GM18858 (cell line): ENCODE measurements around the gene G3BP1.
"Not testable (repeated sequence)": the region's sequence is repeated elsewhere in the genome, so short reads cannot be mapped to it uniquely, and the experiment has no call there.

ENCODE experiments used
- ATAC-seq: cut with Tn5 transposase; IDR thresholded peaks from one replicate; pipeline ENCODE4 v1.9.1; 2021; ENCODE audit not compliant: unreplicated experiment

G3BP1 gene

DNA sequence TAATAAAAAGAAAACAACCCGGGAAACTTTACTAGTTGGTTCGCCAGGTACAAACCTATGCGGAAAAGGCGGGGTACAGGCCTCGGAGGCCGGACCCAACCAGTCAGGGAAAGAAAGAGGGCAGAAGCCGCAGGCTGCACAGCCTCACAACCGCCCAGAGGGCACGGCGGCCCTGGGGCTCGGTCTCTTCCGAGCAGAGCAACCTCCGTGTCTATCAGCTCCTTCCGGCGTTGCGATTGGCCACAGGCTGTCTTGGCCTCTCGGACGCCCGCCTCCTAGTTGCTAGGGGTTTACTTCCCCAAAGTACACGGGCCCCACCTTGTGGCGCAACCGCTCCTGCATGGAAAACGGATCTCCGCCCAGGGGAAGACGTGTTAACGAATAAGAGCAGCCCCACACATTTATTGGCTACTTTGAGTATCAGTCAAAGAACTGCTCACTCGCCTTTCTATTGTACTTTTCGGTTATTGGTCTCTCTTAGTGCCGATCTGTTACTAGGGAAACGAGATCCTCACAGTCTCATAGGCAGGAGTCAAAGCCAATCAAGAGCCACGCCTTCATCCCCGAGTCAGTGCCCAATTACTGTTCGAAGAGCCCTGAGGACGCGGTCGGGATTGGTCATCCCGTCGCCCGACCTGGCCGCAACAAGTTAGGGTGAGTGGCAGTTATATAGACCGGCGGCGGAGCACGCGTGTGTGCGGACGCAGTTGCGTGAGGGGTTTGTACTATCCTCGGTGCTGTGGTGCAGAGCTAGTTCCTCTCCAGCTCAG lies at the start of gene G3BP1:
TSS of gene G3BP1 (plus strand) at position 696 of the 770 bp plus-strand sequence. CDS start 14,667 bp downstream, outside the sequence.
- ATAC-seq = peak; percentile 78

DNA sequence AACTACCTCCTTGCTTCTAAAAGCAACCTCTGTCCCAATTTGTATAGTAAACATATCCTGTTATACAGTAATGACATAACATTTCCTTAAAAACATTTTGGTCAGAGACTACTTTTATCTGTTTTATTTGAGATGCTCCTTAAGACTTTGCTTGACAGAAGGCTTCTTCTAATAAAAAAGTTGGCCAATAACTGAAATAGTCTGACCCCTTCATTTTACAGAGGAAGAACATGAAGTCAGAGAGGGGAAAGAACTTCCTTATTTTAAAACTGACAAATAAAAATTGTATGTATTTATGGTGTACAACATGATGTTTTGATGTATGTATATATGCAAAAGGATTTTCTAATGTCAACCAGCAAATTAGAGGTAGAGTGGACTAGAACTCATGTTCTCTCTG lies 49.2 kb upstream of the G3BP1 start:
- no peak for ATAC-seq

DNA sequence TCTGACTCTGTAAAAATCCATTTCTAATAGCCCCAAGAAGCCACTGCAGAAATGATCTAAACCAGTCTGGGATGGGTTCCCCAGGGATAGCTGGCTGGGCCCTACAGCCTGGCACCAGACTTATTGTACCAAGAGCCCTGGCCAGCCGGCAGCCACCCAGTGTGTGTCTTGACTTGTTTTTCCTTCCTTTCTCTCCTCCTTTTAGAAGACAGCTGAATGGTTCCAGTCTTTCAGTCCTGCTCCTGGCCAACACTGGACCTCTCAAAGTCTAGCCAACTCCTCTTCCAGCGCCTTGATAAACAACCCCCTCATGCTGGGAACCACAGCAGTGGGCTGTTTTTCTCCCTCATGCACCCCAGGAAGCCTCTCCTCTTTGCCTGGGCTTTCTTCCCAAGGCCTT lies 47.4 kb upstream of the G3BP1 start:
- no peak for ATAC-seq

DNA sequence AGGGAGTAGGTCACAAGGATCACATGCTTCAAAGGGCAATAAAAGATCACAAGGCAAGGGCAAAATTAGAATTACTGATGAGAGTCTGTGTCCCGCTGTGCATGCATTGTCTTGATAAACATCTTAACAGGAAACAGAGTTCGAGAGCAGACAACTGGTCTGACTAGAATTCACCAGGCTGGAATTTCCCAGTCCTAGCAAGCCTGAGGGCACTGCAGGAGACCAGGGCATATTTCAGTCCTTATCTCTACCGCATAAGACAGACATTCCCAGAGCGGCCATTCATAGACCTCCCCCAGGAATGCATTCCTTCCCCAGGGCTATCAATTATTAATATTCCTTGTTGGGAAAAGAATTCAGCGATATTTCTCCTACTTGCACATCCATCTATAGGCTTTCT lies 42.2 kb upstream of the G3BP1 start:
- ATAC-seq = not testable (repeated sequence)

DNA sequence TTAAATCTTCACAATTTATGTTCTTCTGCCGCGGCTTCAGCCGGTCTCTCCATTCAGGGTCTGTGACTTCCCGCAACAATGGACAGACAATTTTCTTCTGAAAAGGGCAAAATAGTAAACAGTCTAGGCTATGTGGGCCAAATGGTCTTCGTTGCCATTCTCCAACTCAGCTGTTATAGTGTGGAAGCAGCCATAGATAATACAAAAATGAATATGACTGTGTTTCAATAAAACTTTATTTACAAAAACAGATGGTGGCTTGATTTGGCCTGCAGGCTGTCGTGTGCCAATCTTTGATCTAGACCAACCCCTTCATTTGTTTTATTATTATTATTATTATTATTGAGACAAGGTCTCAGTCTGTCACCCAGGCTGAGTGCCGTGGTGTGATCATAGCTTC lies 41.4 kb upstream of the G3BP1 start:
- no peak for ATAC-seq

DNA sequence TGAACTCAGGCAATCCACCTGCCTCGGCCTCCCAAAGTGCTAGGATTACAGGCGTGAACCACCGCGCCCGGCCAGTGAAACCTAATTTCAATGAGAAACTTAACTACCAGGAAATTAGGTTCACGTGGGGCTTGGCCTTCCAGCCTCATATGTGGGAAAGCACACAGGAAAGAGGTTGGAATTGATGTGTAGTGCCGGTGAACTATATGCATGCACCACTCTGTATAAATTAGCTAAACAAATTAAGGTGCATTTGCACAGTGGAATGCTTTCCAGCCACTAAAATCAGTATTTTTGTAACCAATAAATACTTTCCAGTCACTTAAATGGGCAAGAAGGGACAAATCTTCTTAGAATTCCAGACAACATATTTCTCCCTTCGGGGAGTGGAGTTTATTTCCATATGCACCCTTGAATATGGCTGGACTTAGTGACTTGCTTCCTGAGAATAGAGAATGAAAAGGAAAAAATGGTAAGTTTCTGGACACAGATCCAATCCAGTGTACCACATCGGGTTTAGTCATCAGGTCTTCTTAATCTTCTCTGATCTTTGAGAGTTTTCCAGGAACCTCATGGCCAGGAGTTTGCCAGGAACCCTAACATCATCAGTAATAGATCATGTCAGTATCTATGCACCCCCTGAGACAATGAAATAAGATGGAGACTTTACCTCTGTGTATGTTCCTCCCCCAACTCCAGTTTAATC lies 38.2 kb upstream of the G3BP1 start:
- no peak for ATAC-seq

DNA sequence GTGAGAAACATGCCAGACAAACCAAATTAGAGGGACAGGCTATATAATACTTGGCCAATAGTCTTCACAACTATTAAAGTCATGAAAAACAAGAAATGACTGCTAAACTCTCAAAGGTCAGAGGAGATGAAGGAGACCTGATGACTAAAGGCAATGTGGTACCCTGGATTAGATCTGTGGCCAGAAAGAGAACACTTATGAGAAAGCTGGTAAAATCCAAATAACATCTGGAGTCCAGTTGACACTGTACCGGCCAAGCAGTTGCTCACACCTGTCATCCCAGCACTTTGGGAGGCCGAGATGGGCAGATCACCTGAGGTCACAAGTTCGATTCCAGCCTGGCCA lies 37.7 kb upstream of the G3BP1 start:
- ATAC-seq = no peak

DNA sequence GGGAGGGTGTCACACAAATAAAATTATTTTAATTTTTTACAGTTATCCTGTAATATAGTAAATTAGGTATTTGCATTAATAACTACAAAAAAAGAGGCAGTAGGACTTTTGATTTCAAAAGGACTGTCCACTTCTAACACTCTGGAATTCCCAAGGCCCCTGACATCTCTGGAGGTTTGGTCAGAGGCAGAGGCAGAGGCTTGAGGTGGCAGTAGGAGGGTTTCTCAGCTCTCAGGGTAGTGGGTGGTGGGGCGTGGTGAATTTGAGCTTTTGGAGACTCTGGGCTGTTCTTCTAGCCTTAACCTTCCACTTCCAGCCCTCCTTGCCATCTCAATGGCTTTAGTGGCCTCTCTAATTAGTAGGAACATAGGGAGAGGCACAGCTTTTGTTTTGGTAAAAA lies 36.1 kb upstream of the G3BP1 start:
- ATAC-seq = no peak

DNA sequence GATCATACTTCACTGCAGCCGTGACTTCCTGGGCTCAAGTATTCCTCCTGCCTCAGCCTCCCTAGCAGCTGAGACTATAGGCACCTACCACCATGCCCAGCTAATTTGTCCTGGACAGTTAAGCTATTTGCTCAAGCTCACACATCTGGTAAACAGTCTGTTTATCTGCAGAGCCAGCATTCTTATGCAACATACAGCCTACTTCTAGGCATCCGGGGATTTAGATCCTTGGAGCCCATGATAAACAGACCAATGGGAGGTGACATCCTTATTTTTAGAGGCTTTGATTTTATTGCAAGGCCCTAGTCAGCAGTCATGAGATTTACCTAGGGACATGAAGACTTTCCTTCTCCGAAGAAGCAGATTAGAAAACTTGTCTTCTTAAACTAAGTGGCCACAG lies 34.3 kb upstream of the G3BP1 start:
- ATAC-seq = no peak

DNA sequence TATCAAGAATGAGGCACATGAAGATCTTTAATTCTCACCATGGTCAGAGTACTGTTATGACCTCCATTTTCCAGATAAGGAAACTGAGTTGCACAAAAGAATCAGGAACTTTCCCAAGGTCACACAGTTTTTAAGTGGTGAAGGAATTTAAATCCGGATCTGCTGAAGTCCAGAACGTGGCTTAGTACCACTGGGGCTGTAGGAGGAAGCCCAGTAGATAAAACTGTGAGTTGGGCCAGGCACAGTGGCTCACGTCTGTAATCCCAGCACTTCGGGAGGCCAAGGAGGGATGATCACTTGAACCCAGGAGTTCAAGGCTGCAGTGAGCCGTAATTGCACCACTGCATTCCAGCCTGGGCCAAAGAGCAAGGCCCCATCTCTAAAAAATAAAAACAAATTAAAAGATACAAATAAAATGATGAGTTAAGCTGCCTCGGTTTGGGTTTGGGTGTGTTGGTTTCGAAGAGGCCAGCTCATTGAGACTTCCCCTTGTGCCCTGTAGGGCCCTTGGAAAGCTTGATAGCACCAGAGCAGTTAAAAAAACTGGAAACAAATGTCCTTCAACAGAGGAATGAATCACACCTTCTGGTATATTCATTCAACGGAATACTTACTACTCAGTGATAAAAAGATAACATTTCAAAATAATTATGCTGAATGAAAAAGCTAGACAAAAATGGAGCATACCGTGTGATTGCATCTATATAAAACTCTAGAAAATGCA lies 33.5 kb upstream of the G3BP1 start:
- ATAC-seq = no peak

DNA sequence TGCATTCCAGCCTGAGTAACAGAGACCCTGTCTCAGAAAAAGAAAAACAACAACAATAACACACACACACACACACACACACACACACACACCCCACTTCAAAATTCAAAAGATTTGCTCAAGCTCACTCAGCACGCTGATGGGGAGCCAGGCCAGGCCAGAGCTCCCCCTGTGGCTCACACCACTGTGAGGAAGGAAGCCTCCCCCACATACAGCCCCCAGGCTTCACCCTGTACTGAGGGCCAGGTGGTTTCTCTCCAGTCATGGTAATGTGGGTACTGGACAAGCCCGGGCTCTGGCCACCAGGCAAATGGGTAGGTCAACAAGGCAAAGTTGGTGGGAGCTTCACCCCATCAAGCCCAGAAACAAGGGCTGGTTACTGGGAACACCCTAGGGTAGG lies 32.4 kb upstream of the G3BP1 start:
- ATAC-seq = no peak

DNA sequence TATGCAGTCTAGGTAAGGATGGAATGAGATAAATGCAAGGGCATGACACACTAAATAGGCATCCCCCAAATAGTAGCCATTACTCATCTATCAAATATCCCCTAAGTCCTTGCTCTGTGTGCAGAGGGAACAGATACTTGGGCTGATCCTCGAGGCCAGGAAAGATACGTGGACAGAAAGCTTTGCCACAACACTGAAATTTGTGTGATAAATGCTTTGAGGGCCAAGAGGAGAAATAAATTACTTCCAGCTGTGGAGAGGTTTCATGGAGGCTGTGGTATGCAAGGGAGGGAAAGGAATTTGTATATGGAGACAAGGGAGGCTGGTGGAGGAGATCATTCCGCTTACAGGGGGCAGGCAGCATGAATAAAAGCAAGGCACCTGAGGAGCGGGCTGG lies 31.8 kb upstream of the G3BP1 start:
- ATAC-seq = no peak

DNA sequence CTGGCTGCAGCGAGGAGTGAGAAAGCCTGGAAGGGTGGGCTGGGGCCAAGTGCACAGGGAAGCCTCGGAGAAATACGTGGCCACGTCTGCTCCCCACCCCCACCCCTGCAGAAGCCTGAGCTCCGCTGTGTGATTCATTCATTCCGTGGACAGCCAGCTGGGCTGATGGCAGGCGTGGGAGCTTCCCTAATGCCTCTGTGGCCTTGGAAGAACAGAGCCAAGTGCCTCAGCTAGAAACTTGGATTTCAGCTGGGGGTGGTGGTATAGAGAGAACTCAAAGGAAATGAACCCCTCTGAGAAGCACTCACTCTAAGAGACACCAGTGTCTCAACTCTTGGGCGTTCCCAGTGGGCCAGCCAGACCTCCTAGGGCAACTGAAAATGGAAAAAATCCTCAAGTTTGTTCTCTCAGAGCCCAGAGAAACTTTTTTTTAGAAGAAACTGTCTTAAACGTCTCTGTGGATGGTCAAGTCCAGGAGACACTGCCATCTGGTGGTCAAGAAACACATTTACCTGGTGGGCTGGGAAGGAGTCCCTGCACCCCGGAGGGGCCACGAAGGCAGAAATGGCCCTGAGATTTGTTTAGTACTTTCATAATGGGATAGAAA lies 31.3 kb upstream of the G3BP1 start:
- peak; percentile 62 for ATAC-seq

DNA sequence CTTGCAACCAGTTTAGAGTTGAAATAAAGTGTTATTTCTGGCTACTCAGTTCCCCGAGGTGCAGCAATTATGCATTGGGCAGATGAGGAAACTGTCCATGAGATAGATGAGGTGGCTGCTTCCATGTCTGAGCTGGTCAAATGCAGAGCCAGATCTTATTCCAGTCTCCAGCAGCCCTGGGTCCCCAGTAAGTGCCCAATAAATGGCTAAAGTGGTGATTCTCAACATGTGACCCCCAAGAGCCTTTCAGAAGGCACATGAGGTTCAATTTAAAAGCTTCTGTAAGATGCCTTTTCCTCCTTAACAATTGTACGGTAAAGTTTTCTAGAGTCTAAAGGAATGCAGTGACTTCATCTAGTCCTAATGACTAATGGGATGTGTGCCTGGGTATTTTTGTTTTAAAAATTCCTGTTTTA lies 30.8 kb upstream of the G3BP1 start:
- ATAC-seq = peak; percentile 21

DNA sequence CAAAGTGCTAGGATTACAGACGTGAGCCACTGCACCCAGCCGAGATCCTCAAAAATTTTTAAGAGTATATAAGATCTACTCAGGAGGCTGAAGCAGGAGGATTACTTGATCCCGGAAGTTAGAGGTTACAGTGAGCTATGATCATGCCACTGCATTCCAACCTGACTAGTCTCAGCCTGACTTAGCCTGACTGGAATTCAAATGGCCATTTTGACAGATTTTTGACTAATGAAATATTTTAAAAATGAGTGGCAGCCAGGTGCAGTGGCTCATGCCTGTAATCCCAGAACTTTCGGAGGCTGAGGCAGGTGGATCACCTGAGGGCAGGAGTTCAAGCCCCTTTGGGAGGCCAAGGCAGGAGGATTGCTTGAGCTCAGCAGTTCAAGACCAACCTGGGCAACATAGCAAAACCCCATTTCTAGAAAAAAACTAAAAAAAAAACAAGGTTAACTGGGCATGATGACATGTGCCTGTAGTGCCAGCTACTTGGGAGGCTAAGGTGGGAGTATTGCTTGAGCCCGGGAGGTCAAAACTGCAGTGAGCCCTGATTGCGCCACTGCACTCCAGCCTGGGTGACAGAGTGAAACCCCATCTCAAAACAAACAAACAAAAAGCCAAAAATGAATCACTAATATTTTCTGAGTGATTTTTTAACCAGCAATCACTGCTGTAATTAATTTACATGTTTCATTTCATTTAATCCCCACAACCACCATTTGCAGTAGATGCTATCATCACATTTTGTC lies 29.9 kb upstream of the G3BP1 start:
- ATAC-seq = no peak

DNA sequence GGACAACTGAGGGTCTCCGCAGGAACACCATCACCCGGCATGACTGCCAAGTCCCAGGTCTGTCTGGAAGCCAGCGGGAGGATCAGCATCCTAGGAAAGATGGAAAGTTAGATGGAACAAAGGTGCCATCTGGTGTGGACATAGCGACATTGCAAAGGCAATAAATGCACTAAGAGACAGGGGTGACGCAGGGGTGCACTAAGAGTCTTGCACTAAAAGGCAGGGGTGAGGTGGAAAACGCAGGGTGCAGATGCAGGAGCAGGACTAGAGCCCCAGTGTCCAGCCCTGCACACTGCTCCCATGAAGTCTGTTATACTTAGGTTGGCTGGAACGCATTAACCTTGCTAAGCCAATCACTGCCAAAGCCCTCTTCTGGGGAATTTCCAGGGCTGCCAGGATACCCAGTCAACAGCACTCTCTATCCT lies 28.9 kb upstream of the G3BP1 start:
- ATAC-seq = no peak

DNA sequence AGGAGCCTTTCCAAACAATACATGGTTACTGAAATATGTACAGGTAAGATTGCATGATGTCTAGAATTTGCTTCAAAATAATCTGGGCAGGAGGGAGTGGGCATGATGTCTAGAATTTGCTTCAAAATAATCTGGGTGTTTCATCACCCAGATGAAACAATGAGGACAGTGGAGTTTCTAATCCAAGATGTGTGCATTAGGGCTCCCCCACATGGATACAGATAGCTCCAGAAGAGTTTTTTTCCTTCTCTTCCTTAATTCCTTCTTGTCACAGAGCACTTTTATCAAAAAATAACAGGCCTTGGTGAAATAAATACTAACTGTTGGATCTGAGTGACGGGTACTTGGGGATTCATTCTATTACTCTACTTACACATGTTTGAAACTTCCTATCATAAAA lies 28.2 kb upstream of the G3BP1 start:
- no peak for ATAC-seq

DNA sequence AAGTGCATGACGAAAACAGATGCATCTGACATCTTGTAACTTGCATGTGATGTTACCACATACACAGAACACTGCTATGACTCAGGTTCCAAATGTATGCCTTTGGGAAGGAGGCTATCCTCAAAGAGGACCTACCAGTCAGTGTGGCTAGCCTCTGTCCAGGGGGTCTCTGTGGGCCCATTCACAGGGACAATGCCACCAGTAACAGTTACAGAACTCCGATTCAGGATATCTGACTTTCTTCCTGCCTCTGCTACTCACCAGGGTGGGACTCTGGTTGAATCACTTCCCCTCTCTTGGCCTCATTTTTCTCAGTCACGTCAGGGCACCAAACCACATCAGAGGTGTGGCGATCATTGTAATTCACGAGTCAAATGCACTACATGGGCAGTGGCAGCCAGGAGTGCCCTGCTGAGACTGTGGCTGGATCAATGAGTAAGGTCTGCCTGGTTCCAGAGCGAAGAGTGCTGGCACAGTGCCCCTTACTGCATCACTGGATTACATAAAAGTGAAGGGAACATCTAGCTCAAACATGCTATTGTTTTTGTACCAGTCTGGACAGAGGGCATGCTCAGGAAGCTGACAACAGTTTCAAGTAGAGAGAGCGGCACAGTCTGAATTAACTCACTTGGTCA lies 26.6 kb upstream of the G3BP1 start:
- ATAC-seq = no peak

DNA sequence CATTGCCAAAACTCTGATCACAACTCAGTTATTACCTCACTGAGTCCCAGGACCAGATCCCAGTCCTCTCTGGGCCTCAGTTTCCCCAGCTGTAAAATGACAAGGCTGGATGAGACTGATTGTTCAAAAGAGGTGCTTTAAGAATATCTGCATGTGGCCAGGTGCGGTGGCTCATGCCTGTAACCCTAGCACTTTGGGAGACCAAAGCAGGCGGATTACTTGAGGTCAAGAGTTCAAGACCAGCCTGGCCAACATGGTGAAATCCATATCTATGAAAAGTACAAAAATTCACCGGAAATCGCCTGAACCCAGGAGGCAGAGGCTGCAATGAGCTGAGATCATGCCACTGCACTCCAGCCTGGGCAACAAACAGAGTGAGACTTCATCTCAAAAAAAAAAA lies 21.6 kb upstream of the G3BP1 start:
- no peak for ATAC-seq

DNA sequence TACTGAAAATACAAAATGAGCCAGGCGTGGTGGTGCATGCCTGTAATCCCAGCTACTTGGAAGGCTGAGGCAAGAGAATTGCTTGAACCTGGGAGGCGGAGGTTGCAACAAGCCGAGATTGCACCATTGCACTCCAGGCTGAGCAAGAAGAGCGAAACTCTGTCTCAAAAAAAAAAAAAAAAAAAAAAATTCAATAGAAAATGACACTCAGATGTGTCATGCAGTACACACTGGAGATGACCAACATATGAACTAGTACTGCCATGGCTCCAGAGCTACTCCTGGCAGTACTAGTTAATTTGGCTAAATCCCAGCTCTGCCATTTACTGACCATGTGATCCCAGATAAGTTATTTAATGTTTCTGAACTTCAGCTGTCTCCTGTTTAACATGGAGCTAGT lies 20.7 kb upstream of the G3BP1 start:
- ATAC-seq = no peak
